ENCODE measurements around the gene DCAF6.

Gene DCAF6

GRCh38 chr1:168088511-168089325, 152.2 kb downstream of the DCAF6 start:
- DNase-seq, result no peak

GRCh38 chr1:168089326-168089978, 153.0 kb downstream of the DCAF6 start:
- DNase-seq, result no peak

- no peak for DNase-seq
Observed at GRCh38 chr1:168089979-168090337, 153.5 kb downstream of the DCAF6 start.

GRCh38 chr1:168090395-168090794, 153.9 kb downstream of the DCAF6 start:
- DNase-seq, result no peak

- DNase-seq, result no peak
Observed at GRCh38 chr1:168091063-168091462, 154.6 kb downstream of the DCAF6 start.

GRCh38 chr1:168091720-168092550, 155.5 kb downstream of the DCAF6 start:
- no peak for DNase-seq

GRCh38 chr1:168092566-168093355, 156.3 kb downstream of the DCAF6 start:
- no peak for DNase-seq

GRCh38 chr1:168093616-168094015, 157.1 kb downstream of the DCAF6 start:
- no peak for DNase-seq

GRCh38 chr1:168095476-168095875, 159.0 kb downstream of the DCAF6 start:
- DNase-seq, result no peak

GRCh38 chr1:168096296-168097165, 160.0 kb downstream of the DCAF6 start:
- DNase-seq, result no peak

- DNase-seq, result no peak
Observed at GRCh38 chr1:168097921-168098528, 161.5 kb downstream of the DCAF6 start.

GRCh38 chr1:168098534-168099320, 162.2 kb downstream of the DCAF6 start:
- DNase-seq, result no peak

GRCh38 chr1:168099337-168099801, 162.9 kb downstream of the DCAF6 start:
- no peak for DNase-seq

GRCh38 chr1:168100315-168101002, 164.0 kb downstream of the DCAF6 start:
- no peak for DNase-seq

- DNase-seq, result no peak
Observed at GRCh38 chr1:168101336-168101735, 164.9 kb downstream of the DCAF6 start.

- no peak for DNase-seq
Observed at GRCh38 chr1:168102487-168102886, 166.0 kb downstream of the DCAF6 start.

GRCh38 chr1:168104535-168104934, 168.1 kb downstream of the DCAF6 start:
- DNase-seq, result no peak

GRCh38 chr1:168105846-168106245, 169.4 kb downstream of the DCAF6 start:
- DNase-seq, result no peak

- DNase-seq, result no peak
Observed at GRCh38 chr1:168106274-168106673, 169.8 kb downstream of the DCAF6 start.
